Activated CD8-positive, alpha-beta T cell treated with anti-CD3 and anti-CD28 coated beads, Interleukin-2, amount 10 ng/mL, durations not matched to agents 7 days and 5 days (primary cell): ENCODE measurements around the gene NFIC. TPM values are rescaled to one million over a fixed set of nuclear protein-coding genes. Genes with fewer than 3 reads are reported as not detected.

ENCODE experiments used
- ATAC-seq: fragments of 150-1000 bp; cut with Tn5 transposase; one replicate; pipeline ENCODE4 v1.10.0; 2021; ENCODE audit warnings: moderate library complexity
- CTCF ChIA-PET: fragments of 350-600 bp; sonication (Branson Sonifier 250); formaldehyde crosslinking; loops from one replicate; lab custom pipeline; 2021; ENCODE audit warnings: antibody characterized with exemption; lab: Charles Lee
- POLR2A ChIA-PET: fragments of 350-600 bp; sonication (Branson Sonifier 250); formaldehyde crosslinking; loops from one replicate; lab custom pipeline; 2021; ENCODE audit warnings: antibody characterized with exemption; lab: Charles Lee
- DNase-seq: peaks from one replicate; pipeline ENCODE4 v3.0.0-alpha.2; 2020
- H3K27ac Mint-ChIP-seq: one replicate; pipeline ENCODE4 v1.8.0; 2021; ENCODE audit warnings: mild to moderate bottlenecking, mixed read lengths
- H3K27me3 Mint-ChIP-seq: one replicate; pipeline ENCODE4 v1.8.0; 2021; ENCODE audit warnings: low read depth, mixed read lengths
- H3K36me3 Mint-ChIP-seq: one replicate; pipeline ENCODE4 v1.8.0; 2021; ENCODE audit warnings: low read depth, mixed read lengths
- H3K4me1 Mint-ChIP-seq: one replicate; pipeline ENCODE4 v1.8.0; 2021; ENCODE audit warnings: low read depth, mixed read lengths
- H3K4me3 Mint-ChIP-seq: one replicate; pipeline ENCODE4 v1.8.0; 2021; ENCODE audit warnings: mild to moderate bottlenecking, mixed read lengths
- H3K9me3 Mint-ChIP-seq: one replicate; pipeline ENCODE4 v1.8.0; 2022; ENCODE audit warnings: mixed read lengths; ENCODE audit not compliant: insufficient read depth
- total RNA-seq, 2 experiments: library from RNA; stranded (reverse); gene quantifications; one replicate each; pipeline ENCODE4 v1.2.3, GENCODE V29; 2021

NFIC gene
- 10 to 100 TPM; 13.4 to 14.0 TPM for total RNA-seq

DNA sequence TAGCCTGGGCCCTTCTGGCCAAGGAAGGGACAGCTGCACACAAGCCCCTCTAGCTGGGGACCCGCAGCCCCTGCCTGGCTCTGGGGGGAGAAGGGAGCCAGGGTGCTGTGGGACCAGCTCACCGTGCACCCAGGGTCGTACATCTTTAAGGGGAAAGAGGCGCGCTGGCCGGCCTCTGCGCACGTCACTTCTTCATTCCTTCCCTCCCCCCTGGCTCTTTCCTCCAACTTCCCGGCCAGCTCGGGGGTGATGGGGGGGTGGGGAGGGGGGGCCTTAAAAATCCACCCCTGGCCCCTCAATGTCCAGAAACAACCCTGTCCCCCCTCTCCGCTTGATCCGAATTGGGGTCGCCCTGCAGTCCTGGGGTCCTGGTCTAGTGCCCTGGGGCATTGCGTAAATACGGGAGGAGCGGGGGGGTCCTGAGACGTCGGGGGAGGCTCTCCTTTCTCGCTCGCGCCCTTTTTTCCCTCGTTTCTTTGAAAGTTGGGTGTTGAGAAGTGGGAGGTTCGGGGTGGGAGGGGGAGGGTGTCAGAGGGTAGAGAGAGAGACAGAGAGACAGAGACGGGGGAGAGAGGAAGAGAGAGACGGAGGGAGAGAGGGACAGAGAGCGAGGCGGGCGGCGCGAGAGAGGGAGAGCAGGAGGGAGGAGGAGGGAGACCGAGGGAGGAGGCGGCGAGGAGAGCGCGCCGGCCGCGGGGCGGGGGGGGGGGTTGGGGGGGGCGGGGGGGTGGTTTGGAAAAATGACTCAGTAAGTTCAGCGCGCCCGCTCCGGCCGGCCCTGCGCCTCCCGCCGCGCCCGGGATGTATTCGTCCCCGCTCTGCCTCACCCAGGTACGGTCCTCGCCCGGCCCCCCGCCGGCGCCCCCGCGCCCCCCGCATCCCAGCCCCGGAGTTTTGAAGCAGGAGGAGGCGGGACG lies at the start of gene NFIC:
Gene NFIC, plus strand, starts transcription at position 748 of the 917 bp plus-strand sequence. Its CDS starts 54 bp downstream, at position 802.
- Mint-ChIP-seq H3K27me3 (peaks cover 18% of the 10 kb centered on the region), H3K4me1 (peaks cover 32% of the 10 kb centered on the region), H3K4me3 (peak within 1 kb of the TSS; percentile 50), H3K9me3 (no peaks in the 10 kb centered on the region), H3K27ac (no peak within 1 kb of the TSS), H3K36me3 (no peaks in the 10 kb centered on the region)
- ATAC-seq (peak; percentile 28), DNase-seq (peak; percentile 38)
- ChIA-PET CTCF (interaction anchor here (0.6 to 2.2 kb wide), 2 partner anchors 61 to 63 kb away, joined by 3 to 6 read pairs; no protein-coding TSS in a partner anchor), POLR2A (no interaction called here)

DNA sequence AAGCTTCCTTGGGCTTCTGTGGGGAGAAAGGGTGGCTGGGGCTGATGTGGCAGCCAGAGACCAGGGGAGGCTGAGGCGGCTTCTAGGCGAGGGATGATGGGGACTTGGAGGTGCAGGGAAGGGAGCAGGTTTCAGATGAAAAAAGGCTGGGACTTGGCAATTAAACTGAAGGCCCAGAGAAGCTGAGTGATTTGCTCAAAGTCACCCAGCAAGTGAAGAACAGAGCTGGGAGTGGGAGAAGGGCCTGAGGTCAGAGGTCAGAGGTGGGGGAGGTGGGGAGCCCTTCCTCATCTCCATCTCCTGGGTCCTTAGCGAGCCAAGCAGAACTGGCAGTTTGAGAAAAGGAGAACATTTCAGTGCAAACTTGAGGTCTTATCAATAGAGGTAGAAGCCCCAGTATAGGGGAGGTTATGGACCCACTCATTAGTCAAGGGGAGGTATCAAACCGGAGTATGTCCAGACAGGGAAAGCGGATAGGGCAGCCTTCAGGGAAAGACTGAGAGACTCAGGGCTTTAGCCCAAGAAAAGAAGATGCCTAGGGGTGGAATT lies 49.6 kb upstream of the NFIC start:
- Mint-ChIP-seq H3K4me1 (no peaks in the 10 kb centered on the region), H3K9me3 (no peaks in the 10 kb centered on the region), H3K27me3 (peaks cover 2% of the 10 kb centered on the region), H3K36me3 (no peaks in the 10 kb centered on the region), H3K27ac (no peak overlapping the region), H3K4me3 (no peak overlapping the region)
- POLR2A ChIA-PET = interaction anchor here (0.7 kb wide), 1 partner anchor 429 kb away, joined by 3 read pairs; no protein-coding TSS in a partner anchor
- CTCF ChIA-PET = no interaction called here
- ATAC-seq = no peak
- DNase-seq = no peak

- no peak overlapping the region for H3K27ac Mint-ChIP-seq
- CTCF ChIA-PET = no interaction called here
- H3K9me3 Mint-ChIP-seq = no peaks in the 10 kb centered on the region
- no peaks in the 10 kb centered on the region for H3K4me1 Mint-ChIP-seq
- ATAC-seq (no peak), DNase-seq (no peak)
- H3K36me3 Mint-ChIP-seq = no peaks in the 10 kb centered on the region
- POLR2A ChIA-PET = no interaction called here
- no peak overlapping the region for H3K4me3 Mint-ChIP-seq
- peaks cover 2% of the 10 kb centered on the region for H3K27me3 Mint-ChIP-seq
Observed at GRCh38 chr19:3319643-3320353, 46.6 kb upstream of the NFIC start.

- H3K4me1 Mint-ChIP-seq = no peaks in the 10 kb centered on the region
- POLR2A ChIA-PET = no interaction called here
Observed at GRCh38 chr19:3320354-3320670, 46.1 kb upstream of the NFIC start.

DNA sequence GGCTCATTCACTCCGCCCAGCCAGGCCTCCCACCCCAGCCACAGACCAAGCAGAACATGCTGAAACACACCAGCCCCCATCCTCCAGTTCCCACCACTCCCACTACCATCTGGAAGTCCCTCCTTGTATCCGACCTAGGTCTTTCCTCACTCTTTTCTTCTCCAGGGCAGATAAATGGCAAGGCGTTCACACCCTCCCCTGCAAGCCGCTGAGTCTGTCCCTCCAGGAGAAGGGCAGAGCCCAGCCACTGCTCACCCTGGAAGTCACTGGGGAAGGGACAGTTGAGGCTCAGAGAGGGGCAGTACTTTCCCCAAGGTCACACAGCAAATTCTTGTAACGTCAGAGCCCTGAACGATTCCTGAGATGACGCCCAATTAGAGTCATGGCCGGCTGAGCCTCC lies 45.5 kb upstream of the NFIC start:
- Mint-ChIP-seq H3K36me3 (no peaks in the 10 kb centered on the region), H3K27ac (no peak overlapping the region), H3K4me1 (no peaks in the 10 kb centered on the region), H3K4me3 (no peak overlapping the region), H3K27me3 (peaks cover 2% of the 10 kb centered on the region), H3K9me3 (no peaks in the 10 kb centered on the region)
- POLR2A ChIA-PET = no interaction called here
- CTCF ChIA-PET = interaction anchor here (1.6 kb wide), 1 partner anchor 16 kb away, joined by 6 read pairs; no protein-coding TSS in a partner anchor
- no peak for ATAC-seq
- no peak for DNase-seq

More at GRCh38 chr19:3320354-3320670, 46.1 kb upstream of the NFIC start:
- H3K27ac Mint-ChIP-seq = no peak overlapping the region
- peaks cover 2% of the 10 kb centered on the region for H3K27me3 Mint-ChIP-seq
- no peaks in the 10 kb centered on the region for H3K36me3 Mint-ChIP-seq
- H3K9me3 Mint-ChIP-seq = no peaks in the 10 kb centered on the region
- no peak overlapping the region for H3K4me3 Mint-ChIP-seq
- ATAC-seq = no peak
- CTCF ChIA-PET = no interaction called here
- no peak for DNase-seq

- no peak overlapping the region for H3K4me3 Mint-ChIP-seq
- H3K36me3 Mint-ChIP-seq = no peaks in the 10 kb centered on the region
- CTCF ChIA-PET = interaction anchor here (1.6 kb wide), 1 partner anchor 17 kb away, joined by 6 read pairs; no protein-coding TSS in a partner anchor
- H3K4me1 Mint-ChIP-seq = no peaks in the 10 kb centered on the region
- POLR2A ChIA-PET = no interaction called here
- no peaks in the 10 kb centered on the region for H3K9me3 Mint-ChIP-seq
- no peak for DNase-seq
- peaks cover 2% of the 10 kb centered on the region for H3K27me3 Mint-ChIP-seq
- no peak for ATAC-seq
- H3K27ac Mint-ChIP-seq = peak overlapping the region; percentile 18
Observed at GRCh38 chr19:3321696-3322095, 44.7 kb upstream of the NFIC start.

GRCh38 chr19:3322199-3322978 lies 44.0 kb upstream of the NFIC start:
- H3K9me3 Mint-ChIP-seq = no peaks in the 10 kb centered on the region
- H3K27me3 Mint-ChIP-seq = peaks cover 2% of the 10 kb centered on the region
- no peak for DNase-seq
- ChIA-PET POLR2A (no interaction called here), CTCF (interaction anchor here (1.6 kb wide), 1 partner anchor 18 kb away, joined by 6 read pairs; no protein-coding TSS in a partner anchor)
- ATAC-seq = no peak
- H3K36me3 Mint-ChIP-seq = no peaks in the 10 kb centered on the region
- H3K4me3 Mint-ChIP-seq = no peak overlapping the region
- no peak overlapping the region for H3K27ac Mint-ChIP-seq
- H3K4me1 Mint-ChIP-seq = no peaks in the 10 kb centered on the region

GRCh38 chr19:3323026-3323425 lies 43.4 kb upstream of the NFIC start:
- Mint-ChIP-seq H3K27me3 (peaks cover 2% of the 10 kb centered on the region), H3K36me3 (no peaks in the 10 kb centered on the region), H3K4me1 (no peaks in the 10 kb centered on the region), H3K4me3 (no peak overlapping the region), H3K9me3 (no peaks in the 10 kb centered on the region), H3K27ac (no peak overlapping the region)
- ChIA-PET CTCF (interaction anchor here (0.9 to 1.5 kb wide), 3 partner anchors 106 to 149 kb away, joined by 5 to 8 read pairs (median 7); no protein-coding TSS in a partner anchor), POLR2A (no interaction called here)
- DNase-seq (no peak), ATAC-seq (no peak)

- H3K36me3 Mint-ChIP-seq = no peaks in the 10 kb centered on the region
- peaks cover 2% of the 10 kb centered on the region for H3K27me3 Mint-ChIP-seq
- ChIA-PET POLR2A (no interaction called here), CTCF (interaction anchor here (0.6 to 1.5 kb wide), 4 partner anchors 106 to 149 kb away, joined by 3 to 8 read pairs (median 6); no protein-coding TSS in a partner anchor)
- ATAC-seq (no peak), DNase-seq (no peak)
- H3K4me1 Mint-ChIP-seq = no peaks in the 10 kb centered on the region
- H3K4me3 Mint-ChIP-seq = no peak overlapping the region
- no peaks in the 10 kb centered on the region for H3K9me3 Mint-ChIP-seq
- no peak overlapping the region for H3K27ac Mint-ChIP-seq
Observed at GRCh38 chr19:3323658-3324057, 42.7 kb upstream of the NFIC start.

DNA sequence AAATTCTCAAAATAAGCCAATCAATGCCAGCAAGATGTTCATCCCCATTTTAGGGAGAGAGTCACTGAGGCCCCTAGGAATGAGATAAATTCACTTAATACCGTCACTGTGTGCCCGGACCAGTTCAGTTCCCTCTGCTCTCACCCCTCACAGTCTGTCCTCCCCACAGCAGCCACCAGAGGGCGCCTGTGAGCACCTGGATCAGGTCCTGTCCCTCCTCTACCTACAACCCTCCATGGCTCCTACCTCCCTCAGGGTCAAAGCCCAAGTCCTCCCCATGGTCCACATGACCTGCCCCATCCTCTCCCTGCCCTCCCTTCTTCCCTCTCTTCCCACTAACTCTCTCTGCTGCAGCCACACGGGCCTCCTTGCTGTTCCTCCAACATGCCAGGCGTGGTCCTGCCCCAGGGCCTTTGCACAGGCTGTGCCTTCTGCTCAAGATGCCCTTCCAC lies 42.0 kb upstream of the NFIC start:
- Mint-ChIP-seq H3K36me3 (no peaks in the 10 kb centered on the region), H3K27me3 (peaks cover 2% of the 10 kb centered on the region), H3K9me3 (no peaks in the 10 kb centered on the region), H3K27ac (no peak overlapping the region), H3K4me3 (no peak overlapping the region), H3K4me1 (no peaks in the 10 kb centered on the region)
- ATAC-seq (peak; percentile 71), DNase-seq (peak; percentile 83)
- ChIA-PET POLR2A (no interaction called here), CTCF (interaction anchor here (0.6 to 5.8 kb wide), 7 partner anchors 17 to 148 kb away, joined by 3 to 58 read pairs (median 7); no protein-coding TSS in a partner anchor)

- ATAC-seq (no peak), DNase-seq (no peak)
- CTCF ChIA-PET = interaction anchor here (1.2 to 5.8 kb wide), 8 partner anchors 10 to 161 kb away, joined by 3 to 58 read pairs (median 6); no protein-coding TSS in a partner anchor
- no peaks in the 10 kb centered on the region for H3K9me3 Mint-ChIP-seq
- H3K4me3 Mint-ChIP-seq = no peak overlapping the region
- H3K4me1 Mint-ChIP-seq = no peaks in the 10 kb centered on the region
- H3K27ac Mint-ChIP-seq = no peak overlapping the region
- no peaks in the 10 kb centered on the region for H3K36me3 Mint-ChIP-seq
- POLR2A ChIA-PET = no interaction called here
- H3K27me3 Mint-ChIP-seq = peaks cover 2% of the 10 kb centered on the region
Observed at GRCh38 chr19:3325451-3325850, 40.9 kb upstream of the NFIC start.
